ENCODE data around the gene PEAK1.
"Not testable (repeated sequence)": the region's sequence is repeated elsewhere in the genome, so short reads cannot be mapped to it uniquely, and the experiment has no call there.

Gene PEAK1

GRCh38 chr15:77406846-77407245 lies 13.1 kb downstream of the PEAK1 start:
- TF ChIP-seq CTCF (IDR thresholded peaks at IDR 0.05; ENCODE audit: low read depth, low read length), result no peak
- in situ Hi-C loops (cut with HindIII; ENCODE audit: low sequenced_read_pairs), result no loop called here
- DNase-seq (ENCODE audit: low read depth, low spot score), result no peak
- H3K4me3 ChIP-seq (ENCODE audit: low read depth, low read length), result no peak overlapping the region

- in situ Hi-C loops (cut with HindIII; ENCODE audit: low sequenced_read_pairs); H3K4me3 ChIP-seq (ENCODE audit: low read depth, low read length); DNase-seq (ENCODE audit: low read depth, low spot score): not testable (repeated sequence)
Measured at GRCh38 chr15:77406173-77406759, 13.6 kb downstream of the PEAK1 start.

GRCh38 chr15:77402740-77403379 lies 17.0 kb downstream of the PEAK1 start:
- peak; percentile 72 for DNase-seq (ENCODE audit: low read depth, low spot score)
- no peak for TF ChIP-seq CTCF (IDR thresholded peaks at IDR 0.05; ENCODE audit: low read depth, low read length)
- H3K4me3 ChIP-seq (ENCODE audit: low read depth, low read length), result no peak overlapping the region
- in situ Hi-C loops (cut with HindIII; ENCODE audit: low sequenced_read_pairs), result no loop called here

- no peak for TF ChIP-seq CTCF (IDR thresholded peaks at IDR 0.05; ENCODE audit: low read depth, low read length)
- no peak for DNase-seq (ENCODE audit: low read depth, low spot score)
- in situ Hi-C loops (cut with HindIII; ENCODE audit: low sequenced_read_pairs), result no loop called here
- H3K4me3 ChIP-seq (ENCODE audit: low read depth, low read length), result no peak overlapping the region
Measured at GRCh38 chr15:77400258-77400657, 19.6 kb downstream of the PEAK1 start.

- TF ChIP-seq CTCF (IDR thresholded peaks at IDR 0.05; ENCODE audit: low read depth, low read length), result no peak
- DNase-seq (ENCODE audit: low read depth, low spot score), result no peak
- in situ Hi-C loops (cut with HindIII; ENCODE audit: low sequenced_read_pairs), result no loop called here
- no peak overlapping the region for H3K4me3 ChIP-seq (ENCODE audit: low read depth, low read length)
Measured at GRCh38 chr15:77398927-77399326, 21.0 kb downstream of the PEAK1 start.

GRCh38 chr15:77396692-77397091 lies 23.2 kb downstream of the PEAK1 start:
- in situ Hi-C loops (cut with HindIII; ENCODE audit: low sequenced_read_pairs), result no loop called here
- no peak overlapping the region for H3K4me3 ChIP-seq (ENCODE audit: low read depth, low read length)
- DNase-seq (ENCODE audit: low read depth, low spot score), result no peak
- TF ChIP-seq CTCF (IDR thresholded peaks at IDR 0.05; ENCODE audit: low read depth, low read length), result no peak

GRCh38 chr15:77395013-77395774 lies 24.7 kb downstream of the PEAK1 start:
- in situ Hi-C loops (cut with HindIII; ENCODE audit: low sequenced_read_pairs), result no loop called here
- no peak for DNase-seq (ENCODE audit: low read depth, low spot score)
- H3K4me3 ChIP-seq (ENCODE audit: low read depth, low read length), result no peak overlapping the region
- TF ChIP-seq CTCF (IDR thresholded peaks at IDR 0.05; ENCODE audit: low read depth, low read length), result no peak

Measured in astrocyte of the spinal cord (primary cell).